Astrocyte (in vitro differentiated cells and primary cell): ENCODE data around the gene DCX.

ENCODE experiments used
- CTCF ChIP-seq: IDR thresholded peaks from 2 replicates; pipeline ENCODE4 v1.5.1; 2011; ENCODE audit warnings: low read depth, mild to moderate bottlenecking, inconsistent platforms, low read length, moderate library complexity; ENCODE audit not compliant: insufficient read depth
- EZH2 ChIP-seq: IDR thresholded peaks from 2 replicates; pipeline ENCODE4 v1.6.1; 2012; ENCODE audit warnings: mild to moderate bottlenecking, low read length, inconsistent platforms; ENCODE audit not compliant: insufficient read depth

- TF ChIP-seq CTCF (no peak), EZH2 (no peak)
Observed at GRCh38 chrX:111361751-111362150, 50.2 kb downstream of the DCX start.
